Neural cell (in vitro differentiated cells): ENCODE data around the gene OXSR1.

ENCODE experiments used
- CTCF ChIP-seq: fragments of 450-650 bp; IDR thresholded peaks from 2 replicates; pipeline ENCODE4 v1.5.1; 2014; ENCODE audit warnings: antibody characterized with exemption, mild to moderate bottlenecking, moderate library complexity; ENCODE audit not compliant: poor library complexity, severe bottlenecking
- EP300 ChIP-seq: fragments of 450-650 bp; conservative IDR thresholded peaks from 2 replicates; pipeline ENCODE4 v1.6.1; 2014; ENCODE audit warnings: antibody characterized with exemption, mild to moderate bottlenecking, moderate library complexity; ENCODE audit not compliant: poor library complexity, severe bottlenecking

GRCh38 chr3:38121451-38121831 lies 43.9 kb upstream of the OXSR1 start:
- TF ChIP-seq EP300 = no peak
- no peak for TF ChIP-seq CTCF
